Neural cell (in vitro differentiated cells): ENCODE measurements around the gene ERP44. TPM values are rescaled to one million over a fixed set of nuclear protein-coding genes. Genes with fewer than 3 reads are reported as not detected.

Experiments used
- H2AFZ ChIP-seq: fragments of 200-600, 300-800 bp; sonication (generic), shearing (Covaris generic); 2 replicates; pipeline ENCODE4 v1.6.0; 2014; ENCODE audit warnings: low read depth, mild to moderate bottlenecking, antibody characterized with exemption, low read length, moderate library complexity
- H3F3A ChIP-seq: fragments of 200-600 bp; shearing (Covaris generic); 2 replicates; pipeline ENCODE4 v1.6.1; 2016; ENCODE audit warnings: mild to moderate bottlenecking, moderate library complexity, mixed read lengths, antibody characterized with exemption, low read length; ENCODE audit not compliant: insufficient read depth, poor library complexity, severe bottlenecking
- H3K27ac ChIP-seq: fragments of 200-600, 300-800 bp; sonication (generic), shearing (Covaris generic); 2 replicates; pipeline ENCODE4 v1.5.1; 2014; ENCODE audit warnings: mild to moderate bottlenecking, low read length, moderate library complexity
- H3K27me3 ChIP-seq: fragments of 300-800, 200-600 bp; sonication (generic), shearing (Covaris generic); 2 replicates; pipeline ENCODE4 v1.6.0; 2014; ENCODE audit warnings: mild to moderate bottlenecking, low read depth, low read length, moderate library complexity; ENCODE audit not compliant: insufficient read depth
- H3K36me3 ChIP-seq: fragments of 300-800, 200-600 bp; sonication (generic), shearing (Covaris generic); 2 replicates; pipeline ENCODE4 v1.5.1; 2014; ENCODE audit warnings: mild to moderate bottlenecking, antibody characterized with exemption, low read length, moderate library complexity; ENCODE audit not compliant: insufficient read depth
- H3K4me2 ChIP-seq: fragments of 300-800, 200-600 bp; sonication (generic), shearing (Covaris generic); 2 replicates; pipeline ENCODE4 v1.6.0; 2014; ENCODE audit warnings: mild to moderate bottlenecking, low read length
- H3K4me3 ChIP-seq: fragments of 300-800, 200-600 bp; sonication (generic), shearing (Covaris generic); 2 replicates; pipeline ENCODE4 v1.5.1; 2014; ENCODE audit warnings: mild to moderate bottlenecking, low read length, moderate library complexity
- H3K79me2 ChIP-seq: fragments of 200-600 bp; shearing (Covaris generic); replicated peaks from 2 replicates; pipeline ENCODE4 v1.6.0; 2014; ENCODE audit warnings: mild to moderate bottlenecking, low read length, moderate library complexity; ENCODE audit not compliant: insufficient read depth
- H3K9ac ChIP-seq: fragments of 300-800, 200-600 bp; sonication (generic), shearing (Covaris generic); 2 replicates; pipeline ENCODE4 v1.6.1; 2016; ENCODE audit warnings: mild to moderate bottlenecking, low read length, mixed read lengths
- H3K9me2 ChIP-seq: fragments of 200-600 bp; shearing (Covaris generic); 2 replicates; pipeline ENCODE4 v1.6.1; 2016; ENCODE audit warnings: mild to moderate bottlenecking, low read length, mixed read lengths; ENCODE audit not compliant: insufficient read depth
- H3K9me3 ChIP-seq: fragments of 200-600, 300-800 bp; sonication (generic), shearing (Covaris generic); 2 replicates; pipeline ENCODE4 v1.6.1; 2016; ENCODE audit warnings: mild to moderate bottlenecking, mixed run types, low read length, moderate library complexity, mixed read lengths
- H4K20me1 ChIP-seq: fragments of 200-600 bp; shearing (Covaris generic); 2 replicates; pipeline ENCODE4 v1.6.1; 2016; ENCODE audit warnings: mild to moderate bottlenecking, mixed run types; ENCODE audit not compliant: insufficient read depth
- EP300 ChIP-seq: fragments of 450-650 bp; conservative IDR thresholded peaks from 2 replicates; pipeline ENCODE4 v1.6.1; 2014; ENCODE audit warnings: antibody characterized with exemption, mild to moderate bottlenecking, moderate library complexity; ENCODE audit not compliant: poor library complexity, severe bottlenecking
- EZH2 ChIP-seq: fragments of 200-600, 300-800 bp; shearing (Covaris generic), sonication (generic); IDR thresholded peaks from 2 replicates; pipeline ENCODE4 v1.6.1; 2014; ENCODE audit warnings: antibody characterized with exemption, low read length, borderline replicate concordance, mild to moderate bottlenecking; ENCODE audit not compliant: insufficient read depth, poor library complexity, severe bottlenecking
- MXI1 ChIP-seq: fragments of 450-650 bp; conservative IDR thresholded peaks from 2 replicates; pipeline ENCODE4 v1.6.1; 2014; ENCODE audit warnings: antibody characterized with exemption, mild to moderate bottlenecking; ENCODE audit not compliant: poor library complexity, severe bottlenecking
- POLR2AphosphoS5 ChIP-seq: IDR thresholded peaks from 2 replicates; pipeline ENCODE4 v1.6.1; 2012
- RAD21 ChIP-seq: fragments of 450-650 bp; conservative IDR thresholded peaks from 2 replicates; pipeline ENCODE4 v1.6.1; 2014; ENCODE audit warnings: antibody characterized with exemption, mild to moderate bottlenecking, moderate library complexity
- SMC3 ChIP-seq: fragments of 450-650 bp; conservative IDR thresholded peaks from 2 replicates; pipeline ENCODE4 v1.6.1; 2014; ENCODE audit warnings: antibody characterized with exemption, mild to moderate bottlenecking, moderate library complexity; ENCODE audit not compliant: poor library complexity
- TAF1 ChIP-seq: IDR thresholded peaks from 2 replicates; pipeline ENCODE4 v1.6.1; 2012; ENCODE audit warnings: low read depth
- polyA plus RNA-seq: library from polyadenylated mRNA; depleted of rRNA; stranded (reverse); fragments of >200 nt; gene quantifications from 2 replicates; pipeline ENCODE4 v1.2.3, GENCODE V29; 2014
- TF ChIP-seq, protein P1 (sequence below): IDR thresholded peaks from 2 replicates; pipeline ENCODE4 v1.6.1; 2012; ENCODE audit warnings: borderline replicate concordance
- TF ChIP-seq, protein P2 (sequence below): fragments of 450-650 bp; IDR thresholded peaks from 2 replicates; pipeline ENCODE4 v1.5.1; 2014; ENCODE audit warnings: antibody characterized with exemption, mild to moderate bottlenecking, moderate library complexity; ENCODE audit not compliant: poor library complexity, severe bottlenecking

Gene ERP44
- polyA plus RNA-seq, 1 donor from 2014 or later = 30.6 TPM

DNA sequence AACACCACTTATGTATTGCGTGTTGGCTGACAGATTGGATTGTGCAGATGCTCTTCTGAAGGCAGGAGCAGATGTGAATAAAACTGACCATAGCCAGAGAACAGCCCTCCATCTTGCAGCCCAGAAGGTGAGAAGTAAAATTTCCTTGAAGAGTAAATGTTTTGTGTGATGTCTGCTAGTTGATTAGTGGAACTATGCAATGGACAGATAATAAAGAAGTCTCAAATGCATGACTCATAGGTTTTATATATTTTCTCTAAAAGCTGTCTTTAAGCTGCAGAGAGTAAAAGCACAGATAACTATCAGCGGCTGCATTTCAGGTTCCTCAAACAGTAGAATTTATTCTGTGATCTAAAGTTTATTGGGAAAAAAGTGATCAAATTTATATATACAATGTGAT, 27.6 kb upstream of the ERP44 start:
- H3F3A ChIP-seq = no peaks in the 10 kb centered on the region
- no peak for TF ChIP-seq TAF1
- TF ChIP-seq POLR2AphosphoS5 = no peak
- TF ChIP-seq, protein P1, sequence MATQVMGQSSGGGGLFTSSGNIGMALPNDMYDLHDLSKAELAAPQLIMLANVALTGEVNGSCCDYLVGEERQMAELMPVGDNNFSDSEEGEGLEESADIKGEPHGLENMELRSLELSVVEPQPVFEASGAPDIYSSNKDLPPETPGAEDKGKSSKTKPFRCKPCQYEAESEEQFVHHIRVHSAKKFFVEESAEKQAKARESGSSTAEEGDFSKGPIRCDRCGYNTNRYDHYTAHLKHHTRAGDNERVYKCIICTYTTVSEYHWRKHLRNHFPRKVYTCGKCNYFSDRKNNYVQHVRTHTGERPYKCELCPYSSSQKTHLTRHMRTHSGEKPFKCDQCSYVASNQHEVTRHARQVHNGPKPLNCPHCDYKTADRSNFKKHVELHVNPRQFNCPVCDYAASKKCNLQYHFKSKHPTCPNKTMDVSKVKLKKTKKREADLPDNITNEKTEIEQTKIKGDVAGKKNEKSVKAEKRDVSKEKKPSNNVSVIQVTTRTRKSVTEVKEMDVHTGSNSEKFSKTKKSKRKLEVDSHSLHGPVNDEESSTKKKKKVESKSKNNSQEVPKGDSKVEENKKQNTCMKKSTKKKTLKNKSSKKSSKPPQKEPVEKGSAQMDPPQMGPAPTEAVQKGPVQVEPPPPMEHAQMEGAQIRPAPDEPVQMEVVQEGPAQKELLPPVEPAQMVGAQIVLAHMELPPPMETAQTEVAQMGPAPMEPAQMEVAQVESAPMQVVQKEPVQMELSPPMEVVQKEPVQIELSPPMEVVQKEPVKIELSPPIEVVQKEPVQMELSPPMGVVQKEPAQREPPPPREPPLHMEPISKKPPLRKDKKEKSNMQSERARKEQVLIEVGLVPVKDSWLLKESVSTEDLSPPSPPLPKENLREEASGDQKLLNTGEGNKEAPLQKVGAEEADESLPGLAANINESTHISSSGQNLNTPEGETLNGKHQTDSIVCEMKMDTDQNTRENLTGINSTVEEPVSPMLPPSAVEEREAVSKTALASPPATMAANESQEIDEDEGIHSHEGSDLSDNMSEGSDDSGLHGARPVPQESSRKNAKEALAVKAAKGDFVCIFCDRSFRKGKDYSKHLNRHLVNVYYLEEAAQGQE = no peak
- no peak for TF ChIP-seq EZH2
- TF ChIP-seq SMC3 = no peak
- TF ChIP-seq, protein P2, sequence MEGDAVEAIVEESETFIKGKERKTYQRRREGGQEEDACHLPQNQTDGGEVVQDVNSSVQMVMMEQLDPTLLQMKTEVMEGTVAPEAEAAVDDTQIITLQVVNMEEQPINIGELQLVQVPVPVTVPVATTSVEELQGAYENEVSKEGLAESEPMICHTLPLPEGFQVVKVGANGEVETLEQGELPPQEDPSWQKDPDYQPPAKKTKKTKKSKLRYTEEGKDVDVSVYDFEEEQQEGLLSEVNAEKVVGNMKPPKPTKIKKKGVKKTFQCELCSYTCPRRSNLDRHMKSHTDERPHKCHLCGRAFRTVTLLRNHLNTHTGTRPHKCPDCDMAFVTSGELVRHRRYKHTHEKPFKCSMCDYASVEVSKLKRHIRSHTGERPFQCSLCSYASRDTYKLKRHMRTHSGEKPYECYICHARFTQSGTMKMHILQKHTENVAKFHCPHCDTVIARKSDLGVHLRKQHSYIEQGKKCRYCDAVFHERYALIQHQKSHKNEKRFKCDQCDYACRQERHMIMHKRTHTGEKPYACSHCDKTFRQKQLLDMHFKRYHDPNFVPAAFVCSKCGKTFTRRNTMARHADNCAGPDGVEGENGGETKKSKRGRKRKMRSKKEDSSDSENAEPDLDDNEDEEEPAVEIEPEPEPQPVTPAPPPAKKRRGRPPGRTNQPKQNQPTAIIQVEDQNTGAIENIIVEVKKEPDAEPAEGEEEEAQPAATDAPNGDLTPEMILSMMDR = no peak
- no peak for TF ChIP-seq EP300
- no peak for TF ChIP-seq RAD21
- no peak for TF ChIP-seq MXI1
- no peak overlapping the region for H3K9ac ChIP-seq
- H3K27me3 ChIP-seq = no peaks in the 10 kb centered on the region
- no peak overlapping the region for H3K27ac ChIP-seq
- no peaks in the 10 kb centered on the region for H3K9me2 ChIP-seq
- no peak overlapping the region for H2AFZ ChIP-seq
- no peaks in the 10 kb centered on the region for H3K79me2 ChIP-seq
- no peaks in the 10 kb centered on the region for H3K9me3 ChIP-seq
- H3K4me2 ChIP-seq = no peak overlapping the region
- no peaks in the 10 kb centered on the region for H4K20me1 ChIP-seq
- no peak overlapping the region for H3K4me3 ChIP-seq
- H3K36me3 ChIP-seq = no peaks in the 10 kb centered on the region

- H3K4me3 ChIP-seq = no peak overlapping the region
- no peaks in the 10 kb centered on the region for H3K79me2 ChIP-seq
- no peaks in the 10 kb centered on the region for H3K9me3 ChIP-seq
- TF ChIP-seq EZH2 (no peak), TAF1 (no peak)
- no peaks in the 10 kb centered on the region for H3K27me3 ChIP-seq
- H3F3A ChIP-seq = no peaks in the 10 kb centered on the region
- no peak overlapping the region for H3K9ac ChIP-seq
- H3K36me3 ChIP-seq = no peaks in the 10 kb centered on the region
- no peak overlapping the region for H2AFZ ChIP-seq
- no peaks in the 10 kb centered on the region for H3K9me2 ChIP-seq
- H3K4me2 ChIP-seq = no peak overlapping the region
- H4K20me1 ChIP-seq = no peaks in the 10 kb centered on the region
- no peak overlapping the region for H3K27ac ChIP-seq
Observed at GRCh38 chr9:100125910-100126309, 27.1 kb upstream of the ERP44 start.

DNA sequence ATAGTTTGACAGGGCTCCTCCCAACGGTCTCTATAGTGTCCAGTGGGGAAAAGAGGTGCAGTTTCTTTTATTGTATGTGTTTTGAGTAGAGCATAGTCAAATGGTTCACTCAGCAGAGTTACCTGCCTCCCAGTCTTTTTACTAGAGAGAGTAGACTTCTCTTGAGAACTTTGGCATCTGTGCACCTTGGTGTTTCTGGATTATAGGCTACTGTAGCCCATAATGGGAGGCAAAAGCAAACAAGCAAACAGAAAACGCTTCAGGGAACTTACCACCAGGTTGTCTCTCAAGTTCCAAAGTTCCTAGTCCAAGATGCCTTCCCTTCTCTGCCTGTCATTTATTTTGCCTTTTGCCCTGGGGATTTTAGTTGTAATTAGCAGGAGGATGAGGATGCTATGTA, 26.4 kb upstream of the ERP44 start:
- Histone ChIP-seq H3K36me3 (no peaks in the 10 kb centered on the region), H3F3A (no peaks in the 10 kb centered on the region), H3K79me2 (no peaks in the 10 kb centered on the region), H3K4me3 (no peak overlapping the region), H3K9ac (no peak overlapping the region), H3K9me3 (no peaks in the 10 kb centered on the region), H3K9me2 (no peaks in the 10 kb centered on the region), H4K20me1 (no peaks in the 10 kb centered on the region), H3K27ac (no peak overlapping the region), H2AFZ (no peak overlapping the region), H3K27me3 (no peaks in the 10 kb centered on the region), H3K4me2 (no peak overlapping the region)
- TF ChIP-seq POLR2AphosphoS5 = no peak
- TF ChIP-seq TAF1 = no peak
- TF ChIP-seq EZH2 = no peak
- TF ChIP-seq, protein P1 = no peak
- no peak for TF ChIP-seq EP300
- no peak for TF ChIP-seq RAD21
- no peak for TF ChIP-seq MXI1
- TF ChIP-seq SMC3 = no peak
- TF ChIP-seq, protein P2 = no peak
